Bronchial epithelial cell (primary cell): ENCODE results near the gene FAF2. TPM values are rescaled to one million over a fixed set of nuclear protein-coding genes. Genes with fewer than 3 reads are reported as not detected.
A peak's percentile ranks its signal among the peaks of the same experiment; 100 is the strongest.

ENCODE experiments used
- DNase-seq: peaks from one replicate; pipeline ENCODE4 v3.0.0-alpha.2; 2010; ENCODE audit warnings: low read depth
- FAIRE-seq: peaks from 2 replicates; lab custom pipeline; 2011; peaks lifted over from hg19 to GRCh38; lab: Jason Lieb, UNC
- H3K27me3 ChIP-seq: 2 replicates; pipeline ENCODE4 v1.5.1; 2011; ENCODE audit warnings: low read length; ENCODE audit not compliant: control insufficient read depth, insufficient read depth
- H3K36me3 ChIP-seq: 2 replicates; pipeline ENCODE4 v1.5.1; 2011; ENCODE audit warnings: low read length; ENCODE audit not compliant: control insufficient read depth, insufficient read depth
- H3K4me3 ChIP-seq: 2 replicates; pipeline ENCODE4 v1.5.1; 2011; ENCODE audit warnings: mild to moderate bottlenecking, low read depth, low read length, control low read depth
- CTCF ChIP-seq: IDR thresholded peaks from 2 replicates; pipeline ENCODE4 v1.5.1; 2011; ENCODE audit warnings: mild to moderate bottlenecking, moderate library complexity, low read length, control low read depth, inconsistent platforms; ENCODE audit not compliant: insufficient read depth, severe bottlenecking
- total RNA-seq: library from RNA; depleted of rRNA; stranded (reverse); fragments of >200 nt; gene quantifications from 2 replicates; pipeline ENCODE4 v1.2.1, GENCODE V29; 2014

Gene FAF2
- total RNA-seq, 1 donor from 2014 or later = 34.8 TPM

- FAIRE-seq (no peak), DNase-seq (no peak)
- Histone ChIP-seq H3K36me3 (no peaks in the 10 kb centered on the region), H3K27me3 (no peaks in the 10 kb centered on the region), H3K4me3 (no peak overlapping the region)
- TF ChIP-seq CTCF = no peak
Observed at GRCh38 chr5:176540956-176541337, 92.8 kb downstream of the FAF2 start.

- Histone ChIP-seq H3K36me3 (no peaks in the 10 kb centered on the region), H3K4me3 (no peak overlapping the region), H3K27me3 (no peaks in the 10 kb centered on the region)
- DNase-seq (peak; percentile 80), FAIRE-seq (no peak)
- TF ChIP-seq CTCF = no peak
Observed at GRCh38 chr5:176541338-176542134, 93.4 kb downstream of the FAF2 start.

GRCh38 chr5:176542135-176542595, 94.0 kb downstream of the FAF2 start:
- no peak for DNase-seq
- no peaks in the 10 kb centered on the region for H3K36me3 ChIP-seq
- H3K4me3 ChIP-seq = peak overlapping the region; percentile 50
- FAIRE-seq = no peak
- no peaks in the 10 kb centered on the region for H3K27me3 ChIP-seq
- no peak for TF ChIP-seq CTCF

GRCh38 chr5:176542596-176543427, 94.6 kb downstream of the FAF2 start:
- H3K27me3 ChIP-seq = no peaks in the 10 kb centered on the region
- H3K4me3 ChIP-seq = peak overlapping the region; percentile 50
- TF ChIP-seq CTCF = peak; percentile 5
- no peak for FAIRE-seq
- no peaks in the 10 kb centered on the region for H3K36me3 ChIP-seq
- no peak for DNase-seq

GRCh38 chr5:176543428-176544182, 95.4 kb downstream of the FAF2 start:
- no peak for FAIRE-seq
- peak; percentile 50 for DNase-seq
- no peak for TF ChIP-seq CTCF

More at GRCh38 chr5:176543428-176544182, 95.4 kb downstream of the FAF2 start:
- H3K36me3 ChIP-seq = no peaks in the 10 kb centered on the region
- no peaks in the 10 kb centered on the region for H3K27me3 ChIP-seq
- peak overlapping the region; percentile 50 for H3K4me3 ChIP-seq
